HepG2 (cell line): ENCODE data around the gene UBE2M. TPM values are rescaled to one million over a fixed set of nuclear protein-coding genes. Genes with fewer than 3 reads are reported as not detected.
A peak's percentile ranks its signal among the peaks of the same experiment; 100 is the strongest.

Experiments
- BRD4 ChIP-seq: sonication (generic); formaldehyde crosslinking; IDR thresholded peaks from 2 replicates; pipeline ENCODE4 v1.4.0; 2020; ENCODE audit warnings: missing genetic modification reagents
- CHD2 ChIP-seq: IDR thresholded peaks from 2 replicates; pipeline ENCODE4 v1.6.1; 2011; ENCODE audit warnings: low read depth, low read length, improper control_type of control experiment
- GATAD2A ChIP-seq: IDR thresholded peaks from 2 replicates; pipeline ENCODE4 v1.6.1; 2016
- KDM3A ChIP-seq: IDR thresholded peaks from 2 replicates; pipeline ENCODE4 v1.6.1; 2018; ENCODE audit warnings: low read depth, missing compliant biosample characterization
- KDM6A ChIP-seq: IDR thresholded peaks from 2 replicates; pipeline ENCODE4 v1.6.1; 2016; ENCODE audit warnings: low read depth
- KMT2A ChIP-seq: sonication (generic); formaldehyde crosslinking; IDR thresholded peaks from 2 replicates; pipeline ENCODE4 v1.4.0; 2020; ENCODE audit warnings: missing genetic modification reagents
- NR1H2 ChIP-seq: sonication (generic); formaldehyde crosslinking; IDR thresholded peaks from 2 replicates; pipeline ENCODE4 v1.8.1; 2022; ENCODE audit warnings: low read depth, missing genetic modification reagents, borderline replicate concordance
- RARA ChIP-seq: IDR thresholded peaks from 2 replicates; pipeline ENCODE4 v1.6.1; 2016; ENCODE audit warnings: missing genetic modification reagents, missing compliant biosample characterization
- SMARCC2 ChIP-seq: fragments of 450-650 bp; IDR thresholded peaks from 2 replicates; pipeline ENCODE4 v1.6.1; 2017; ENCODE audit warnings: antibody characterized with exemption, mild to moderate bottlenecking
- SOX5 ChIP-seq: IDR thresholded peaks from 2 replicates; pipeline ENCODE4 v1.6.1; 2016; ENCODE audit warnings: borderline replicate concordance
- SRSF9 ChIP-seq: fragments of 200-400 bp; formaldehyde crosslinking; IDR thresholded peaks from 2 replicates; pipeline ENCODE4 v1.6.1; 2018; ENCODE audit warnings: borderline replicate concordance, mild to moderate bottlenecking, low read depth, low read length; ENCODE audit not compliant: insufficient read depth, poor library complexity, severe bottlenecking
- TBP ChIP-seq: sonication (generic); formaldehyde crosslinking; IDR thresholded peaks from 2 replicates; pipeline ENCODE4 v1.5.0; 2020; ENCODE audit warnings: missing genetic modification reagents
- ZC3H13 ChIP-seq: sonication (generic); formaldehyde crosslinking; IDR thresholded peaks from 2 replicates; pipeline ENCODE4 v1.8.1; 2023; ENCODE audit warnings: mild to moderate bottlenecking, missing genetic modification reagents, moderate library complexity
- ZNF138 ChIP-seq: sonication (generic); formaldehyde crosslinking; IDR thresholded peaks from 2 replicates; pipeline ENCODE4 v1.5.0; 2020; ENCODE audit warnings: mild to moderate bottlenecking, low read depth, missing genetic modification reagents
- ZNF431 ChIP-seq: sonication (generic); formaldehyde crosslinking; IDR thresholded peaks from 2 replicates; pipeline ENCODE4 v1.9.0; 2022; ENCODE audit warnings: missing genetic modification reagents, low read depth, mild to moderate bottlenecking, borderline replicate concordance
- ZNF556 ChIP-seq: sonication (generic); formaldehyde crosslinking; IDR thresholded peaks from 2 replicates; pipeline ENCODE4 v1.4.0; 2020; ENCODE audit warnings: mild to moderate bottlenecking, missing genetic modification reagents, borderline replicate concordance
- ZNF878 ChIP-seq: sonication (generic); formaldehyde crosslinking; IDR thresholded peaks from 2 replicates; pipeline ENCODE4 v1.8.1; 2023; ENCODE audit warnings: mild to moderate bottlenecking, missing genetic modification reagents, moderate library complexity
- polyA plus RNA-seq, 8 experiments: library from polyadenylated mRNA; depleted of rRNA in 3 of 8; stranded (reverse) in 7 of 8; unstranded in 1 of 8; fragments of >200 nt; fragmentation: Illumina TruSeq in 4 of 8; extraction: Trizol in 4 of 8; gene quantifications; 2 replicates each; pipeline versions ENCODE4 v1.2.1 to v1.2.3, GENCODE V29; 2011 to 2016; ENCODE audit warnings: low read depth in 4 of 8, missing spikeins in 1 of 8, mixed read lengths in 1 of 8; ENCODE audit not compliant: insufficient read depth in 1 of 8
- total RNA-seq, 5 experiments: library from RNA; depleted of rRNA; stranded (reverse); fragments of >200 nt; fragmentation: Illumina TruSeq; extraction: Trizol; gene quantifications; 2 replicates each; pipeline ENCODE4 v1.2.3, GENCODE V29; 2016; ENCODE audit warnings: low read depth in 1 of 5
- TF ChIP-seq, protein P1 (sequence below): sonication (generic); formaldehyde crosslinking; IDR thresholded peaks from 2 replicates; pipeline ENCODE4 v1.4.0; 2020; ENCODE audit warnings: missing genetic modification reagents
- TF ChIP-seq, protein P2 (sequence below): sonication (generic); formaldehyde crosslinking; IDR thresholded peaks from 2 replicates; pipeline ENCODE4 v1.9.0; 2021; ENCODE audit warnings: missing genetic modification reagents, borderline replicate concordance
- TF ChIP-seq, protein P3 (sequence below): sonication (generic); formaldehyde crosslinking; IDR thresholded peaks from 2 replicates; pipeline ENCODE4 v1.8.0; 2022; ENCODE audit warnings: missing genetic modification reagents, mild to moderate bottlenecking, inconsistent platforms, borderline replicate concordance
- TF ChIP-seq, protein P4 (sequence below): fragments of 450-650 bp; IDR thresholded peaks from 2 replicates; pipeline ENCODE4 v1.6.1; 2017; ENCODE audit warnings: mild to moderate bottlenecking

Gene UBE2M
- total and polyA plus RNA-seq, 2 of the 13 experiments (the other 11 are each of a cell fraction or from before 2014, with no cell fraction given) = 36.2 to 50.3 TPM

DNA sequence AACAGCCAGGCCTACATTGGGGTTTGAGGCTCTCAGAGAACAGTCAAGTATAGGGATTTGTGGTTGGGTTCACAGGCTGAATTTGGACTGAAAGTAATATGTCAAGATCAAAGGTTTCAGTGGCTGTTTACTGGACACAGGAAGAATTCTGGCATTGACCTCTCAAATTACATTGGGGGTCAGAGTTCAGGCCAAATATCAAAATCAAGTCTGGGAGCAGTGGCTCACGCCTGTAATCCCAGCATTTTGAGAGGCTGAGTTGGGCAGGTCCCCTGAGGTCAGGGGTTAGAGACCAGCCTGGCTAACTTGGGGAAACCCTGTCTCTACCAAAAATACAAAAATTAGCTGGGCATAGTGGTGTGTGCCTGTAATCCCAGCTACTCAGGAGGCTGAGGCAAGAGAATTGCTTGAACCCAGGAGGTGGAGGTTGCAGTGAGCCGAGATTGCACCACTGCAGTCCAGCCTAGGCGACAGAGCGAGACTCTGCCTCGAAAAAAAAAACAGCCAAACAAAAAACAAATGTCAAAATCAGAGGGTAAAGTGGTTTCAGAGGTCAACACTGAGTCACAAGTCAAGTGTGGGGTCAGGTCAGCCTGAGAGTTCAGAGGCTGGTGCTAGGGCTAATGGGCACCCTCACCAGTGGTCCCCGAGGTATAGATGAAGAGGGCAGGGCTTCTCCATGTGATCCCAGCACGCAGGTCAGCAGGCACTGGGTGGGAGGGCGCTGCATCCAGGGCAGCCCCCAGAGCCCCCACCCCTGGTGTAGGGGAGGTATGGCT lies 48.1 kb downstream of the UBE2M start (continued):
- TF ChIP-seq NR1H2 (CRISPR knock-in tag) = no peak
- TF ChIP-seq ZNF138 (CRISPR knock-in tag) = no peak
- peak; percentile 60 for TF ChIP-seq GATAD2A
- peak; percentile 35 for TF ChIP-seq KDM6A
- no peak for TF ChIP-seq CHD2
- no peak for TF ChIP-seq ZNF878 (CRISPR knock-in tag)
- no peak; the same call in 1 of the 2 replicates for TF ChIP-seq SOX5
- 0 out of 2 replicates have a peak, but pooled peaks have one; percentile 25 for TF ChIP-seq ZC3H13 (CRISPR knock-in tag)
- no peak for TF ChIP-seq BRD4 (CRISPR knock-in tag)
- no peak for TF ChIP-seq ZNF556 (CRISPR knock-in tag)
- peak; percentile 61; the same call in 1 of the 2 replicates for TF ChIP-seq ZNF431
- peak; percentile 92 for TF ChIP-seq RARA
- no peak for TF ChIP-seq SRSF9
- TF ChIP-seq, protein P1, sequence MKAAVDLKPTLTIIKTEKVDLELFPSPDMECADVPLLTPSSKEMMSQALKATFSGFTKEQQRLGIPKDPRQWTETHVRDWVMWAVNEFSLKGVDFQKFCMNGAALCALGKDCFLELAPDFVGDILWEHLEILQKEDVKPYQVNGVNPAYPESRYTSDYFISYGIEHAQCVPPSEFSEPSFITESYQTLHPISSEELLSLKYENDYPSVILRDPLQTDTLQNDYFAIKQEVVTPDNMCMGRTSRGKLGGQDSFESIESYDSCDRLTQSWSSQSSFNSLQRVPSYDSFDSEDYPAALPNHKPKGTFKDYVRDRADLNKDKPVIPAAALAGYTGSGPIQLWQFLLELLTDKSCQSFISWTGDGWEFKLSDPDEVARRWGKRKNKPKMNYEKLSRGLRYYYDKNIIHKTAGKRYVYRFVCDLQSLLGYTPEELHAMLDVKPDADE = no peak
- TF ChIP-seq, protein P2, sequence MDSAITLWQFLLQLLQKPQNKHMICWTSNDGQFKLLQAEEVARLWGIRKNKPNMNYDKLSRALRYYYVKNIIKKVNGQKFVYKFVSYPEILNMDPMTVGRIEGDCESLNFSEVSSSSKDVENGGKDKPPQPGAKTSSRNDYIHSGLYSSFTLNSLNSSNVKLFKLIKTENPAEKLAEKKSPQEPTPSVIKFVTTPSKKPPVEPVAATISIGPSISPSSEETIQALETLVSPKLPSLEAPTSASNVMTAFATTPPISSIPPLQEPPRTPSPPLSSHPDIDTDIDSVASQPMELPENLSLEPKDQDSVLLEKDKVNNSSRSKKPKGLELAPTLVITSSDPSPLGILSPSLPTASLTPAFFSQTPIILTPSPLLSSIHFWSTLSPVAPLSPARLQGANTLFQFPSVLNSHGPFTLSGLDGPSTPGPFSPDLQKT (CRISPR knock-in tag) = no peak
- no peak for TF ChIP-seq TBP (CRISPR knock-in tag)
- no peak for TF ChIP-seq SMARCC2
- TF ChIP-seq, protein P3, sequence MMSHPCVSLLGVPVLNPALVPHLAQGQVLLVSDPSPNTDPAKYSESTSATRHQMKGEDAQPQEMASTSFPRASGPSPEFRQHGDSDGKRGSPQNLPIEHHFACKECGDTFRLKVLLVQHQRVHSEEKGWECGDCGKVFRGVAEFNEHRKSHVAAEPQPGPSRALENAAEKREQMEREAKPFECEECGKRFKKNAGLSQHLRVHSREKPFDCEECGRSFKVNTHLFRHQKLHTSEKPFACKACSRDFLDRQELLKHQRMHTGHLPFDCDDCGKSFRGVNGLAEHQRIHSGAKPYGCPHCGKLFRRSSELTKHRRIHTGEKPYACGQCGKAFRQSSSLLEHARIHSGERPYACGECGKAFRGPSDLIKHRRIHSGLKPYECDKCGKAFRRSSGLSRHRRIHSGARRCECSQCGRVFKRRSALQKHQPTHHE (CRISPR knock-in tag) = no peak
- TF ChIP-seq KMT2A (CRISPR knock-in tag) = no peak; the same call in 1 of the 2 replicates
- TF ChIP-seq KDM3A = 0 out of 2 replicates have a peak, but pooled peaks have one; percentile 29
- TF ChIP-seq, protein P4, sequence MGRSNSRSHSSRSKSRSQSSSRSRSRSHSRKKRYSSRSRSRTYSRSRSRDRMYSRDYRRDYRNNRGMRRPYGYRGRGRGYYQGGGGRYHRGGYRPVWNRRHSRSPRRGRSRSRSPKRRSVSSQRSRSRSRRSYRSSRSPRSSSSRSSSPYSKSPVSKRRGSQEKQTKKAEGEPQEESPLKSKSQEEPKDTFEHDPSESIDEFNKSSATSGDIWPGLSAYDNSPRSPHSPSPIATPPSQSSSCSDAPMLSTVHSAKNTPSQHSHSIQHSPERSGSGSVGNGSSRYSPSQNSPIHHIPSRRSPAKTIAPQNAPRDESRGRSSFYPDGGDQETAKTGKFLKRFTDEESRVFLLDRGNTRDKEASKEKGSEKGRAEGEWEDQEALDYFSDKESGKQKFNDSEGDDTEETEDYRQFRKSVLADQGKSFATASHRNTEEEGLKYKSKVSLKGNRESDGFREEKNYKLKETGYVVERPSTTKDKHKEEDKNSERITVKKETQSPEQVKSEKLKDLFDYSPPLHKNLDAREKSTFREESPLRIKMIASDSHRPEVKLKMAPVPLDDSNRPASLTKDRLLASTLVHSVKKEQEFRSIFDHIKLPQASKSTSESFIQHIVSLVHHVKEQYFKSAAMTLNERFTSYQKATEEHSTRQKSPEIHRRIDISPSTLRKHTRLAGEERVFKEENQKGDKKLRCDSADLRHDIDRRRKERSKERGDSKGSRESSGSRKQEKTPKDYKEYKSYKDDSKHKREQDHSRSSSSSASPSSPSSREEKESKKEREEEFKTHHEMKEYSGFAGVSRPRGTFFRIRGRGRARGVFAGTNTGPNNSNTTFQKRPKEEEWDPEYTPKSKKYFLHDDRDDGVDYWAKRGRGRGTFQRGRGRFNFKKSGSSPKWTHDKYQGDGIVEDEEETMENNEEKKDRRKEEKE = no peak
